ENCODE data around the gene PLXNC1. TPM values are rescaled to one million over a fixed set of nuclear protein-coding genes. Genes with fewer than 3 reads are reported as not detected.

PLXNC1 gene
- polyA plus RNA-seq, 1 experiment = 2.2 TPM

DNA sequence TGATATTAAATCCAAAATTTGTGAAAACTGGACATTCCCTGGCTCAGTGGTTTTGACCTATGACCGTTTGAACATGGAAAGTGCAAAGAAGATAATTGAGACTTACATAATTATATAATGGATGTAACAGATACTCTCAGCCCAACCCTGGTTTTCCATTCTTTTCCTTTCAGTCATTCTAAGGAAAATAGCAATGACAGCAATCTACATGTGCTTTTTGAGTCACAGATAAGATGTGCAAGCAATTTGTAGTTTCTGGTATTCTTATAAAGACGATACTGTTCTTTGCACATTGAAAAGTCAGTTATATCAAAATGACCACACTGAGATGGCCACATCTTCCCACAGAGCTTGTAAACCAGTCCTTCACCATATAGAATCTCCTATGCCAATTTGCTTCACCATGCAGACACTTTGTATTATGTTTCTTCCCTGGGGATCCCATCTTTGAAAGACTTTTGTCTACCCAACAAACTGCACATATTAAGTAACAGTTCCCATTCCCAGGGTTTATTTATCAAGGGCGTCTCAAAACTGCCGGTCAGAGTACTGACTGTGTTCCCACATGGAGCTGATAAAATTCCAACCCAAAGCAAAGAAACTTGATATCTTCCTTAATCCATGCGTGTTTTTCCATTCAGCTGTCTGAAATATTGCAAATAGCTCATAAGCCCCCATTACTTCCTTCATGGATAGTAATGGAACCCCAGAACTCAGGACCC, 34.8 kb downstream of the PLXNC1 start:
- ChIA-PET CTCF (no interaction called here), POLR2A (no interaction called here)
- TF ChIP-seq, protein P1, sequence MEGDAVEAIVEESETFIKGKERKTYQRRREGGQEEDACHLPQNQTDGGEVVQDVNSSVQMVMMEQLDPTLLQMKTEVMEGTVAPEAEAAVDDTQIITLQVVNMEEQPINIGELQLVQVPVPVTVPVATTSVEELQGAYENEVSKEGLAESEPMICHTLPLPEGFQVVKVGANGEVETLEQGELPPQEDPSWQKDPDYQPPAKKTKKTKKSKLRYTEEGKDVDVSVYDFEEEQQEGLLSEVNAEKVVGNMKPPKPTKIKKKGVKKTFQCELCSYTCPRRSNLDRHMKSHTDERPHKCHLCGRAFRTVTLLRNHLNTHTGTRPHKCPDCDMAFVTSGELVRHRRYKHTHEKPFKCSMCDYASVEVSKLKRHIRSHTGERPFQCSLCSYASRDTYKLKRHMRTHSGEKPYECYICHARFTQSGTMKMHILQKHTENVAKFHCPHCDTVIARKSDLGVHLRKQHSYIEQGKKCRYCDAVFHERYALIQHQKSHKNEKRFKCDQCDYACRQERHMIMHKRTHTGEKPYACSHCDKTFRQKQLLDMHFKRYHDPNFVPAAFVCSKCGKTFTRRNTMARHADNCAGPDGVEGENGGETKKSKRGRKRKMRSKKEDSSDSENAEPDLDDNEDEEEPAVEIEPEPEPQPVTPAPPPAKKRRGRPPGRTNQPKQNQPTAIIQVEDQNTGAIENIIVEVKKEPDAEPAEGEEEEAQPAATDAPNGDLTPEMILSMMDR (IDR thresholded peaks at IDR 0.05; ENCODE audit: insufficient read depth, low read depth, low read length) = no peak
- DNase-seq (ENCODE audit: low read depth) = no peak
- Histone ChIP-seq H3K27me3 (ENCODE audit: control insufficient read depth, insufficient read depth, low read length) (no peaks in the 10 kb centered on the region), H3K36me3 (ENCODE audit: control insufficient read depth, insufficient read depth, low read length) (no peaks in the 10 kb centered on the region), H3K4me3 (ENCODE audit: low read depth, low read length) (no peak overlapping the region)

DNA sequence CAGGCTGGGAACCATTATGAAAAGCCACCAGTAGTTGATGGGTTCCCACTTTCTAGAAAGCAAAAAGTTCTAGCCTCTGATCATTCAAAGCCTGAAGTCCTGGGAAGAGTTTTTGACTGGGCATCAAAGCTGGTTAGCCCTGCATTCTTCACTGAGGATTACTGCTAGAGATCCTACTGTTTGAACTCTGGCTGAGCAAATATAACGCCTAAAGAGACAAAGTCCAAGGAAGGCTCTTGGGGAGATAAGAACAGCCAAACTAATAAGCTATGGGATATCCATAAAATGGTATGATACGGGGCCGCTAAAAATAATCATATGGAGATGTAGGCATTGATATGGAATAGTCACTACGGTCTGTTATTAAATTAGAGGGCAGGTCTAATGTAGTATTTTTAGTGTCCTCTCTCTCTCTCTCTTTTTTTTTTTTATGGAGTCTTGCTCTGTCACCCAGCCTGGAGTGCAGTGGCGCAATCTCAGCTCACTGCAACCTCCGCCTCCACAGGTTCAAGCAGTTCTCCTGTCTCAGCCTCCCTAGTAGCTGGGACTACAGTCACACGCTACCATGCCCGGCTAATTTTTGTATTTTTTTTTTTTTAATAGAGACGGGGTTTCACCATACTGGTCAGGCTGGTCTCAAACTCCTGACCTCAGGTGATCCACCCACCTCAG, 35.5 kb downstream of the PLXNC1 start:
- no peak for DNase-seq (ENCODE audit: low read depth)
- Histone ChIP-seq H3K4me3 (ENCODE audit: low read depth, low read length) (no peak overlapping the region), H3K36me3 (ENCODE audit: control insufficient read depth, insufficient read depth, low read length) (no peaks in the 10 kb centered on the region), H3K27me3 (ENCODE audit: control insufficient read depth, insufficient read depth, low read length) (no peaks in the 10 kb centered on the region)
- ChIA-PET CTCF (no interaction called here), POLR2A (no interaction called here)
- TF ChIP-seq, protein P1 (IDR thresholded peaks at IDR 0.05; ENCODE audit: insufficient read depth, low read depth, low read length) = no peak

DNA sequence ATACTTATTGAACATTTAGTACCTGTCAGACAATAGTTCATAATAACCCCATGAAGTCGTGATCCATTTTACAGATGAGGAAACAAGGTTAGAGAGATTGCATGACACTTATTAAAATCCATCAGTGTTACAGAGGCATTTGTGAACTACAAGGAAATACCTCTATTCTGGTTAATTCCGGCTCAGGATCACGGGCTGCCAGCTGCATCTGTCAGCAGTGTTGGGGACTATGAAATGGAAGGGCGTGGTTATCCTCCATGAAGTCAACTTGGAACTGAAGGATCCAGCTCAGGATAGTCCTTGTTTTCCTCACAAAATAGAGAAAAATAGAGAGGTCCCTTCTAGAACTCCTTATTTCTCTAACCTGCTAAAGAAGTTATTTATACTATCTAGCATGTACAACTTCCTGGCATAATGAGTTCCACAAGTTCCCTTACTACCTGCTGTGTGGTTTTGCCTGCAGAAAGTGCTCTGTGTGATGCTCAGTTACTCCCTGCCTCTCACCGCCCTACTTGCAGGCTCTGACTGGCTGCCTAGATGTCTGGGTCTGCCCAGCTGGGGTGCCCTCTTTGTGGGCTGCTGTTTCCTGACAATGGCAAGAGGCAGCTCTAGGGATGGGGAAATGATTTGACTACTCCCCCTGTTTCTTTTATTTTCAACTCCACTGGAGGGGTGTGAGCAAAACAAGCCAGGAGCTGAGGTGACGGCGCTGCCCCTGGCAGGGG, 36.8 kb downstream of the PLXNC1 start:
- H3K4me3 ChIP-seq (ENCODE audit: low read depth, low read length) = no peak overlapping the region
- CTCF ChIA-PET = no interaction called here
- POLR2A ChIA-PET = no interaction called here
- DNase-seq (ENCODE audit: low read depth) = no peak
- TF ChIP-seq, protein P1 (IDR thresholded peaks at IDR 0.05; ENCODE audit: insufficient read depth, low read depth, low read length) = no peak
- H3K27me3 ChIP-seq (ENCODE audit: control insufficient read depth, insufficient read depth, low read length) = no peaks in the 10 kb centered on the region
- no peaks in the 10 kb centered on the region for H3K36me3 ChIP-seq (ENCODE audit: control insufficient read depth, insufficient read depth, low read length)

DNA sequence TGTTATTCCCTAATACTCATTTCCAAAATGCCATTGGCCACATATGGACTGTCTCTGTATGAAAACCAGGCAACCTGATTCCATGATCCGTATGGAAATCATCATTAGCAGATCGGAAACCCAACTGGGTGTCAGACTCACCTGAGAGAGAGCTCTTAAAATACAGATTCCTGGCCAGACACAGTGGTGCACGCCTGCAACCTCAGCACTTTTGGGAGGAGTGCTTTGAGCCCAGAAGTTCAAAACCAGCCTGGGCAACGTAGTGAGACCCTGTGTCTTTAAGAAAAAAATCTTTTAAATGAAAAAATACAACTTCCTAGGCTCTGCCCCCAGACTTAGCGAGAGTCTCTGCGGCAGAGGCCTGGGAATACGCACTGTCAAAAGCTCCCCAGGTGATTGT, 37.4 kb downstream of the PLXNC1 start:
- no peak overlapping the region for H3K4me3 ChIP-seq (ENCODE audit: low read depth, low read length)
- no peaks in the 10 kb centered on the region for H3K27me3 ChIP-seq (ENCODE audit: control insufficient read depth, insufficient read depth, low read length)
- H3K36me3 ChIP-seq (ENCODE audit: control insufficient read depth, insufficient read depth, low read length) = no peaks in the 10 kb centered on the region
- ChIA-PET CTCF (no interaction called here), POLR2A (no interaction called here)
- TF ChIP-seq, protein P1 (IDR thresholded peaks at IDR 0.05; ENCODE audit: insufficient read depth, low read depth, low read length) = no peak
- no peak for DNase-seq (ENCODE audit: low read depth)

Measured in BJ (cell line).